Measurements from ENCODE around the gene TAS2R7.
"Not testable (repeated sequence)": the region's sequence is repeated elsewhere in the genome, so short reads cannot be mapped to it uniquely, and the experiment has no call there.

Gene TAS2R7

GRCh38 chr12:10794222-10794621 lies 8.2 kb downstream of the TAS2R7 start:
- H3K27me3 ChIP-seq (ENCODE audit: low read depth) = no peaks in the 10 kb centered on the region; the same call in none of the 2 replicates
- in situ Hi-C loops (cut with MboI; ENCODE audit: low sequenced_read_pairs) = no loop called here
- DNase-seq (ENCODE audit: low spot score in 2 of 2) = no peak
- no peaks in the 10 kb centered on the region for H3K9me3 ChIP-seq
- H3K4me1 ChIP-seq = no peaks in the 10 kb centered on the region
- no peak overlapping the region for H3K4me3 ChIP-seq
- no peaks in the 10 kb centered on the region for H3K36me3 ChIP-seq (replicated peaks)

DNA sequence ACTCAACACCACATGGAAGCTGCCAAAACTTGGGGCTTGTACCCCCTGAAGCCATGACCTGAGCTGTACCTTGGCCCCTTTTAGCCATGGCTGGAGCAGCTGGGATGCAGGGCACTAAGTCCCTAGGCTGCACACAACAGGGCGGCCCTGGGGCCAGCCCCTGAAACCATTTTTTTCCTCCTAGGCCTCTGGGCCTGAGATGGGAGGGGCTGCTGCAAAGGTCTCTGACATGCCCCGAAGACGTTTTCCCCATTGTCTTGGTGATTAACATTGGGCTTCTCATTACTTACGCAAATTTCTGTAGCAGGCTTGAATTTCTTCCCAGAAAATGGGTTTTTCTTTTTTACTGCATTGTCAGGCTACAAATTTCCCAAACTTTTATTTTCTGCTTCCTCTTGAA lies 10.7 kb downstream of the TAS2R7 start:
- H3K36me3 ChIP-seq (replicated peaks); DNase-seq (ENCODE audit: low spot score in 2 of 2); H3K27me3 ChIP-seq (ENCODE audit: low read depth); in situ Hi-C loops (cut with MboI; ENCODE audit: low sequenced_read_pairs); H3K4me3 ChIP-seq; H3K4me1 ChIP-seq; H3K9me3 ChIP-seq: not testable (repeated sequence)

DNA sequence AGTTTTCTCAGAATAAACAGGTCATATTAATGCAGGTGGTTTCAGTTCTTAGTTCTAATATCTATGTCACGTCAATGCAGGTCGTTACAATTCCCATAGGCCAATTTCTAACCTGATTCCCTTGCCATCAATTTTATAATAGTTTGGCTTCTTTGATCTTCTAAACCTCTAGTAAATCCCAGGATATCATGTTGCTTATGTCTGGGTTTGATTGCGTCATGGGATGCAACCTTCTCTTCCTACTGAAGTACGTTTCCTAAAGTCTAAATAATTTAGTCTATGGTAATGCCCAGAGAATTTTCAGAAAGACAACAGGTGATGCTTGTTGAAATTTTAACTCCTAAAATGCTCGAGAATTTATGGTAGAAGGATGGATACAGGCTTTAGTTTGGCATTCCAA lies 19.2 kb downstream of the TAS2R7 start:
- Histone ChIP-seq H3K4me1 (no peaks in the 10 kb centered on the region), H3K36me3 (replicated peaks) (no peaks in the 10 kb centered on the region), H3K9me3 (no peaks in the 10 kb centered on the region), H3K4me3 (no peak overlapping the region), H3K27me3 (ENCODE audit: low read depth) (0 out of 2 replicates have a peak, but pooled peaks cover 3% of the 10 kb centered on the region)
- DNase-seq (ENCODE audit: low spot score in 2 of 2) = no peak
- in situ Hi-C loops (cut with MboI; ENCODE audit: low sequenced_read_pairs) = no loop called here

GRCh38 chr12:10779103-10779502 lies 23.3 kb downstream of the TAS2R7 start:
- DNase-seq (ENCODE audit: low spot score in 2 of 2) = no peak
- Histone ChIP-seq H3K4me3 (no peak overlapping the region), H3K27me3 (ENCODE audit: low read depth) (peaks cover 10% of the 10 kb centered on the region), H3K9me3 (no peaks in the 10 kb centered on the region), H3K36me3 (replicated peaks) (no peaks in the 10 kb centered on the region), H3K4me1 (no peaks in the 10 kb centered on the region)
- in situ Hi-C loops (cut with MboI; ENCODE audit: low sequenced_read_pairs) = loop anchor here (10.0 kb wide), 2 partner anchors 416 to 706 kb away; no protein-coding TSS in a partner anchor

GRCh38 chr12:10771132-10771733 lies 31.2 kb downstream of the TAS2R7 start:
- Histone ChIP-seq H3K4me1 (no peaks in the 10 kb centered on the region), H3K27me3 (ENCODE audit: low read depth) (peaks cover 49% of the 10 kb centered on the region), H3K4me3 (no peak overlapping the region), H3K36me3 (replicated peaks) (no peaks in the 10 kb centered on the region), H3K9me3 (no peaks in the 10 kb centered on the region)
- in situ Hi-C loops (cut with MboI; ENCODE audit: low sequenced_read_pairs) = loop anchor here (10.0 kb wide), 2 partner anchors 424 to 714 kb away; no protein-coding TSS in a partner anchor
- DNase-seq (ENCODE audit: low spot score in 2 of 2) = peak in 1 of 2 experiments; percentile 20

DNA sequence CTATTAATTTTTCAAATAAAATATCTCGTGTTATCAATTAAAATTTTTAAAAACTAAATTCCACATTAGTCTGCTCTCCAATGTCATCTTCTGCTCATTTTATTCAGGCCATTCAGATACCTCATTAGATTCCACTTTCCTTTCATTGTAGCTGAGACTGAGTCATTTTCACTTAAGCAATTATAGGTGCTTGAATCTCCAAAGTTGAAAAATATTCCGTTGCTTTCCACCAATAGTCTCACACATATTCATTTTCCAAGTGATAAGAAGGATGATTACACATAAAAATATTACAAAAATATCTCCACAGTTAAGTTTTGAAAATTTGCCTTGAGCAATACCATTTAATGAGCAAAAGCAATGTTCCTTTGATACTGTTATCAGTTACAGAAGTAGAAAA lies 42.8 kb downstream of the TAS2R7 start:
- no peaks in the 10 kb centered on the region for H3K36me3 ChIP-seq (replicated peaks)
- in situ Hi-C loops (cut with MboI; ENCODE audit: low sequenced_read_pairs) = no loop called here
- H3K4me1 ChIP-seq = no peaks in the 10 kb centered on the region
- H3K27me3 ChIP-seq (ENCODE audit: low read depth) = peaks cover 9% of the 10 kb centered on the region; the same call in 1 of the 2 replicates
- peaks cover 3% of the 10 kb centered on the region; the same call in 1 of the 2 replicates for H3K9me3 ChIP-seq
- no peak overlapping the region for H3K4me3 ChIP-seq
- no peak for DNase-seq (ENCODE audit: low spot score in 2 of 2)

GRCh38 chr12:10756194-10756593 lies 46.2 kb downstream of the TAS2R7 start:
- Histone ChIP-seq H3K36me3 (replicated peaks) (no peaks in the 10 kb centered on the region), H3K4me3 (no peak overlapping the region), H3K4me1 (no peaks in the 10 kb centered on the region), H3K9me3 (peaks cover 3% of the 10 kb centered on the region; the same call in 1 of the 2 replicates), H3K27me3 (ENCODE audit: low read depth) (peaks cover 7% of the 10 kb centered on the region; the same call in 1 of the 2 replicates)
- DNase-seq (ENCODE audit: low spot score in 2 of 2) = no peak
- in situ Hi-C loops (cut with MboI; ENCODE audit: low sequenced_read_pairs) = no loop called here

DNA sequence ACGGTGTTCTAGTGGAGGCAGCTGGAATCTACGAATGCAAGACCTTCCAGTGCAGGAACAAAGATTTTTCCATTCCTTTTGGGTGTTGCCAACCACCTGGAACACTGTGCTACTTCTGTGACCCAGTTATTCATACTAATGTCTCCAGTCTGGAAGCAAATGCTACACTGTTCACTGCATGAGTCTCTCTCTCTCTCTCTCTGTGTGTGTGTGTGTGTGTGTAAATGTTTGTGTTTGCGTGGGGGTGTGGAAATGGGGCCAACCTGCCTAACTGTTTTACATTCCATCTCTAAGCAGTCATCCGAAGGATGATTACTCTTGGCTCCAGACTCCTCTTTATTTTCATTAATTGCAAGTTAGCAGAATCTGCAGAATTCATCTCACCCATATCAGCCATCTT lies 49.4 kb downstream of the TAS2R7 start:
- in situ Hi-C loops (cut with MboI; ENCODE audit: low sequenced_read_pairs) = no loop called here
- H3K4me3 ChIP-seq = no peak overlapping the region
- no peaks in the 10 kb centered on the region for H3K36me3 ChIP-seq (replicated peaks)
- no peaks in the 10 kb centered on the region for H3K4me1 ChIP-seq
- no peak for DNase-seq (ENCODE audit: low spot score in 2 of 2)
- no peaks in the 10 kb centered on the region for H3K27me3 ChIP-seq (ENCODE audit: low read depth)
- peaks cover 3% of the 10 kb centered on the region; the same call in 1 of the 2 replicates for H3K9me3 ChIP-seq

Data from HAP-1 (cell line).